ENCODE data around the gene RSU1.

- TF ChIP-seq RAD21 (IDR thresholded peaks at IDR 0.05; ENCODE audit: insufficient read depth, low read depth, low read length) (no peak), ZNF384 (IDR thresholded peaks at IDR 0.05; ENCODE audit: borderline replicate concordance, low read depth, low read length) (no peak), KDM1A (IDR thresholded peaks at IDR 0.05; ENCODE audit: borderline replicate concordance) (no peak), GATAD2B (conservative IDR thresholded peaks at IDR 0.05; ENCODE audit: low read depth) (no peak), CTCF (IDR thresholded peaks at IDR 0.05 in 2 of 3, conservative IDR thresholded peaks at IDR 0.05 in 1 of 3; ENCODE audit: control insufficient read depth in 2 of 3, extremely low read depth in 1 of 3, insufficient read depth in 1 of 3, low read depth in 3 of 3, low read length in 3 of 3) (no peak)
Measured at GRCh38 chr10:16728266-16728665, 89.0 kb downstream of the RSU1 start.
